Right kidney (tissue), 1 donor: ENCODE measurements around the gene FBLN1.
"Not testable (repeated sequence)": the region's sequence is repeated elsewhere in the genome, so short reads cannot be mapped to it uniquely, and the experiment has no call there.

ENCODE experiments used
- DNase-seq: peaks from one replicate; pipeline ENCODE4 v3.0.0-alpha.2; 2016

The FBLN1 gene

DNA sequence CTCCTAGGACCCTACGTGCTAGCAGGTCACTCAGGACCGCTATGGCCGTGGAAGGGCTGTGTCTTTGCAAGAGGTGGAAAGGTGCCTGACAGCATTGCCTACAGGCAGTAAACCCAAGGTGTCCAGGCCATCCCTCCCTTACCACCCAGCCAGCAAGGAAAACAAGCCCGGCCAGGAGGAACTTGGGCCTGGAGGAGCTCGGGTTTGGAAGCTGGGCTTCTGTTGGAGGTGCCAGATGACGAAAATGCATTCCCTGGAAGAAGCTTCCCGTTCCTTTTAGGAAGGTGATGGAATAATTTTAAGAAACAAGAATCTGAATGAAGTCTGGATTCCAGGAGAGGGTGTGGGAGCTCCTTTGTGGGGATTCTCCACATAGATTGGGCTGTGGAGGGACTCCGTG lies 23.6 kb downstream of the FBLN1 start:
- DNase-seq: no peak

DNA sequence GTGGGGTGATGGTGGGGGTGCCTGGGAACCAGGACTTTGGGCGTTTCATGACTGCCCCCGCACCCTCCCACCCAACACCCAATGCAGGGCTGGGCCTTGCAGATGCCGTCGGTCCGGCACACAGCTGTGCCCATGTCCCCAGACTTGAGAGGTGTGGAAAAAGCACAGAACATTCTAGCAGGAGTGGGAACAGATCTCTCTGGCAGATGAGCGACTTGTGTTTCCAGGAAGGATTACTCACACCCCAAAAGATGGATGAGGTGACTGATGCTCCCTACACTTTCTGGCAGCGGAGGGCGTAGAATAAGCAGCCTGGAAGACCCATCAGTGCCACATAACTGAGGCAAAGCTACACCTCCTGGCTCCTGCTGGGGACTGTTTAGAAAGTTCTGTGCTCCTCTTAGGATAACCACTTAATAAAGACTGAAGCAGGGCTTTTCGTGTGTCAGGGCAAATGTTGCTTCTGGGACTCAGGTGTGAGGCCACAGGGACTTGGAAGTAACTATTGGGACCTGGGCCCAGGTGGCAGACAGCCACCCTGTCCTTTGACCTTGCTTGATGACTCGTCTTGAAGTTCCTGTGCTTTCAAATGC lies 24.2 kb downstream of the FBLN1 start:
- no peak for DNase-seq

DNA sequence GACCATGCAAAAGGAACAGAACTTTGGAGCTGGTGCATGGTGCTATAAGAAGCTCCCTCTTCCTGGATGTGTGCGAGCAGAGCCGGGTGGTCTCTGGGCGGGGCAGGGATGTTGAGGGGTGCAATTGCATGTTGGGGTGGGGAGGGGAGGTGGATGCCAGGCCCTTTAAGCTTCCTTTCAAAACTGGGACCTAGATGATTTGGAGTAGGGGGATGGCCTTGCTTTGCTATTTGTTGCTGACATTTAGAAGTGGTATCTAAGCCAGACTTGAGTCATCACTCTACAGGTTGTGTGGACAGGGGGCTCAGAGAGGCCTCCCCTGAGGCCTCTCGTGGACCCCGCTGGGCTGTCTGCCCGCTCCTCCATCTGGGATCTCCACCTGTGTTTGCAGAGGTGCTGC lies 24.8 kb downstream of the FBLN1 start:
- no peak for DNase-seq

DNA sequence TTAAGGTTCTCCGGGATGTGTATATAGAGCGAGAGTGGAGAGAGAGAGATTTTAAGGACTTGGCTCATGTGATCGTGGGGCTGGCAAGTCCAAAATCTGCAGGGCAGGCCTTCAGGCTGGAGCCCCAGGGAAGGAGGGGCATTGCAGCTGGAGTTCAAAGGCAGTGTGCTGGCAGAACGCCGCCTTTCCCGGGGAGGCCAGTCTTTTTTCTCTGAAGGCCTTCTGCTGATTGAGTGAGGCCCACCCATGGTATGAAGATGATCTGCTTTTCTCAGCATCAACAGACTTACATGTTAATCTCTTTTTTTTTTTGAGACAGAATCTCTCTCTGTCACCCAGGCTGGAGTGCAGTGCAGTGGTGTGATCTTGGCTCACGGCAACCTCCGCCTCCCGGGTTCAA lies 25.4 kb downstream of the FBLN1 start:
- DNase-seq: no peak

DNA sequence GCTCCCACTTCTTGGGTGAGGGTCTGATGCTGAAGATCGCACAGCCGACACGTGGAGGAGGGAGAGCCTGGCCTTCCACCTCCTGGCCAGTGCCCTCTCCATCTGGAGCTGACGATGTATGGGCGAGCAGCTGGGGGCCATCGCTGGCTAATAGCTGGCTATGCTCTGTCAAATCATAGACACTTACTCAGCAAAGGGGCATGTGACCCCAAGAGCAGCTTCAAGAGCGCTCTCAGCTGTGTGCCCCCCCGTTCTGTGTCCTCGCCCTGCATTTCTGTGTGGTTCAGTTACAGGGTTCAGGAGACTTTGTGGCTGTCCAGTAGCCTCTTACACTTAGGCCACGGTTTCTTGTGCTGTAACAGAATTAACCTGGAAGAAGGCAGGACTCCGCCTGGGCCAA lies 26.4 kb downstream of the FBLN1 start:
- no peak for DNase-seq

DNA sequence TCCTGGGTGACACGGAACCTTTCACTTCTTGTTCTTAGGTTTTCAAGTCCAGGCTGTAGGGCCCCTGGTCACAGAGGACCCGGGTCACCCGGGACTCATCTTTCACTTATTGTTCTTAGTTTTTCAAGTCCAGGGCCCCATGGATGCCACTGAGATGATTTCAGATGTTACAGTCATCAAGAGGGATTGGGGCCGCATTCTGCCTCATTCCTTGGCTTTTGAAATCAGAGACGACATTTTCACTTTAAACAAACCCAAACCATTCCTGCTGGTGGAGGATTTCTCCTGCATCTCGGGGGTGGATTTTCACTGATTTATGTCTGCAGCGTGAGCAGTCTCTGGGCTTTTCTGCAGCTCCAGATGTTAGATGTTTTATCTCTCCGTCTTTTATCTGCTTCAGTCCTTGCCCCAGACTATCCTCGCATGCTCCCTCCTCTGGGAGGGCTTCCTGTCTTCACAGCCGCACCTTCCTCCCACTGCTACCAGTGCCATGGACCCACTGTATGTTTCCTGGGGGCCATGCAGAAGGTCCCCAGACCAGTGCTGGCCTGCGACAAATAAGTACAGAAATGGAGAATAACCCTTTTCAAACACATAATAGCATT lies 27.4 kb downstream of the FBLN1 start:
- DNase-seq: no peak

DNA sequence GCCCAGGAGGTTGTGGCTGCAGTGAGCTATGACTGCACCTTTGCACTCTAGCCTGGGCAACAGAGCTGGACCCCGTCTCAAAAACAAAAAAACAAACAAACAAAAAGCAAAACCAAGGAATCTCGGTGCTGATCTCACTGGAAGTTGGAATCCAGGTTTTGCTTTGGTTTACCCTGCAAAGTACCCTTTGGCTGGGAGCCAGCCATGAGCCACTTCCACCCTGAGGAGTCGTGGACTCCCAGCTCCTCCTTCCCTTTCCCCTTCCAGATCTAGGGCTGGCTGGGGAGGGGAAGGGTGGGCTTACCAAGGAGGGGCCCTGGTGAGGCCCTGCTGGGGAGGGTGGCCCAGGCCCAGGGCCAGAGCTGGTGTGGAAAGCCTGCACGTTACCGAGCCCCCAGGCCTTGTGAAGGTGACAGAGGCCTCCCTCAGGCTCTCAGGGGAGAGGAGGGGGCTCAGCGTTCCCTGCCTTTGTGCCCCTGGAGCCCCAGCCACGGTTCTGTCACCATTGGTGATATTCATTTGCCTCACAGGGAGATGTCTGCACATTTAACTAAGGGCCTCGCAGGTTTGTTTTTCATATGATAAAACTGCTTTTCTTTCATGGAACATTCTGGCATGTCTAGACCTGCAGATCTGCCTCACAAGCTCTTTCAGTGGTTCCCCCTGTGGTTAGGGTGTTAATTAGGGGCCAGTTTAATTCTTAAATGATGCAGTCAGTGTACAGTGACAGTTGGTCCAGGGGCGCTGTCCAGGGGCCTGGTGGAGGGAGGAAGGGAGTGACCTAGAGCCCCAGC lies 29.0 kb downstream of the FBLN1 start:
- DNase-seq: no peak

DNA sequence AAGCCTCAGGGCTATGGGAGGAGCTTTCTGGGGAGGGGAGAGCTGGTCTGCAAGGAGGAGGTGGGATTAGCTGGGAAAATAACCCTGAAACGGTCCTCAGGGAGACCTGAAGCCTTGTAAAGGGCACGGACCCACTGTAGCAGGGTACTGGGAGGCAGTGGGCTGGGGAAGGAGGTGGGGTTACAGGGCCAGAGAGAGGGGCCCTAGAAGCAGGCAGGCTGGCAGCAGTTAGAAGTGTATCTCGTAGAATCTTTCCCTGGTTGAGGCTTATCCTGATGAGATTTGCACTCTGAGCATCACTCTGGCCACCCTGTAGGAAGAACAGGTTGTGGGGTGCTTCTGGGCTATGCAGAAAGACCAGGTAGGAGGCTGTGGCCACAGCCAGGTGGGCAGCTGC lies 29.6 kb downstream of the FBLN1 start:
- no peak for DNase-seq

DNA sequence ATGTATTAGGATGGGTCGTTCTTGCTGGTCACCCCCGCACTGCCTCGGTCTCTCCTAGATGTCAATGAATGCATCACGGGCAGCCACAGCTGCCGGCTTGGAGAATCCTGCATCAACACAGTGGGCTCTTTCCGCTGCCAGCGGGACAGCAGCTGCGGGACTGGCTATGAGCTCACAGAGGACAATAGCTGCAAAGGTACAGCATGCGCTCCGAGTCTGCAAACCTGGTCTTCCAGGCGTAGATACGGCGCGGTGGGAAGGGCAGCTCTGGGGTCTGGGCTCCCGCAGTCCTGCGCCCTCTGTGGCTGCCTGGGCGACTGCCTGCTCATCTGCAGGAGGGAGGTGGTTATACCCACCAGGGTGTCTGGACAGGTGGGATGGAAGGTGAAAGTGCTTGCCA lies 31.0 kb downstream of the FBLN1 start:
- DNase-seq: no peak

DNA sequence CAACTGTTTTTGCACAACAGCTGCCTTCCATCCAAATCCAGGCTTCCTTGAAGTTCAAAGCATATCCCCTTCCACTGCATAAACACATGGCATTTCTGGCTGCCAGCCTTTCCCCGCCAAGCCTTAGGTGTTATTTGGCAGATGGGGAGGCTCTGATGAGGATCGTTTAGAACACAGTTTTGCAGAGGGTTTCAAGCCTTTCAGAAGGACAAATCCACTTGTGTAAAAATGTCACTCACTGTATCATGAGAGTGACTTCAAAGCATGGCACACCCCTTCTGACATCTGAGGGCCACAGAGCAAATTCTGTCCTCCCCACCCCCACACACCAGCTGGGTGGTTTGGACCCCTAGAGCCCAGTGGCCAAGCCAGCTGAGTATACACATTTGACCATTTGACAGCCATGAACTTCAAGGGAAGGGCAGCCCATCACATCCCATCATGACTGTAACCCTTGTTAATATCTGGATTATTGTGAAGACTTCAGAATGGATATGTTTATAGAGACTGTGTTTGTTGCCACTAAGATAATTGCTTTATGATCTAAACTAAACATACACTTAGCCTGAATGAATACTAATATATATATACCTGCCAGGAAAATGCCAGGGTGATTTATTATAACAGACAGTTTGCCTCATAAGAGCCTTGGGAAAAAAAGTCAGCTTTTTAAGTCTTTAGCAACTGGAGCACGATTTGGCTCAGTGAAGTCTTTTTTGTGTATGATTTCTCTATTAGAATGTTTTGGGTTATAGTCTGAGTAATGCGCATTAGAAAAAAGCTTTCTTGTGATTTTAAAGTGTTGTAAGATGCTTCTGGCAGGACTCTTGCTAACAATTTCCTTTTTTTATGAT lies 31.9 kb downstream of the FBLN1 start:
- peak; percentile 51 for DNase-seq

DNA sequence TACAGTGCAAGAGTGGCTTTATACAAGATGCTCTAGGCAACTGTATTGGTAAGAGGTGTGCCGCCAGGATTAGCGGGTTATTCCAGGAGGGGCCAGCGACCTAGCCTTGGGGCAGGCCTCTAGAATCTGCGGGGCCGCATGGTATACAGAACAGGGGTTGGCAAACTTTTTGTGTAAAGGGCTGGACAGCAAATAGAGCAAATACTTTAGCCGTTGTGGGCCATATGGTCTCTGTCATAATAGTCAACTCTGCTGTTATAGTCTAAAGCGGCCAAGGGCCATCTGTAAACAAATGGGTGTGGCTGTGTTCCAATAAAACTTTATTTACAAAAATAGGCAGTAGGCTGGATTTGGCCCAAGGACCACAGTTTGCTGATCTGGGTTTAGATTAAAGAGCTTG lies 32.6 kb downstream of the FBLN1 start:
- no peak for DNase-seq

DNA sequence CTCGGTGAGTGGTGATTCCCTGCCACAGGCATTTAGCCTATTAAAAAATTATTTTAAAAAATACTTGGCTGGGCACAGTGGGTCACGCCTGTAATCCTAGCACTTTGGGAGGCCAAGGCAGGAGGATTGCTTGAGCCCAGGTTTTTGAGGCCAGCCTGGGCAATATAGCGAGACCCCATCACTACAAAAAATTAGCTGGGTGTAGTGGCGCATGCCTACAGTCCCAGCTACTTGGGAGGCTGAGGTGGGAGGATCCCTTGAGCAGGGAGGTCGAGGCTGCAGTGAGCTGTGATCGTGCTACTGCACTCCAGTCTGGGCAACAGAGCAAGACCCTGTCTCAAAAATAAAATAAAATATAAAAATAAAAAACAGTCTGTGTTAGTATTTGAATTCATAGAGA lies 33.2 kb downstream of the FBLN1 start:
- not testable (repeated sequence) for DNase-seq

DNA sequence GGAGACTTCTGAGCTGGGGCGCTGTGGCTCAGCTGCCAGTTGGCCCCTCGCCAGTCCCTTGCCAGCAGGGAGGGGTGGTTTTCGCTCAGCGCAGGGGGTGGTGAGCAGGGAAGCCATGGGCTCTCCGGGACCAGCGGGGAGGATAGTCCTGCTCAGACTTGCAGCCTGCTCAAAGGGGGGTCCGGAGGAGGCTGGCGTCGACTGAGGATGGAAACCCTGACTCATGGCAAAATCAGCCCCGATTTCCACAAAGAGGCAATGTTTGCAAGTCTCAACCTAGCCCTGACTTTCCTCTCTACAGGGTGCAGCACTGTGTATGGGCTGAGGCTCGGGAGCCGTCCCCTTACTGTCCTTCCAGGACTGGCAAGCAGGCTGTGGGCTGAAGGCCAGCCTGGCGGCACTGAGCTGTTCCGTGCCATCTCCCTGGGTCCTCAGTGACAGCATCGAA lies 35.1 kb downstream of the FBLN1 start:
- no peak for DNase-seq

DNA sequence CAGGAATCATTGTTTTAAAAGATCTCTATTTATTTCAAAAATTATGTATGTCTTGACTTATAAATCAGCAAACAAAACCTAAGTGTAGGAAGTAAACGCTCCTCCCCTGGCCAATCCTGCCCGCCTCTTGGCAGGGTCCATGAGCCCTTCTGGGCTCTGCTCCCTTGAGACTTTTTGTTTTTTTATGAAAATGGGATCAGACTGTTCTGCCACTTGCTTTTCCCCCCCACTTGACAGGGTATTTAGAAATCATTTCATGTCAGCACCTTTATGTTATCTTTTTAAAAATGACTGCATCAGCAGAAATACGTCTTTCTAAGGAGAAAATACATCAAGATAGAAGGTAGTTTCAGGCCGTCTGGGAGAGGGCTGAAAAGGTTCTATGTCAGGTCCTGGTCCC lies 35.6 kb downstream of the FBLN1 start:
- no peak for DNase-seq

DNA sequence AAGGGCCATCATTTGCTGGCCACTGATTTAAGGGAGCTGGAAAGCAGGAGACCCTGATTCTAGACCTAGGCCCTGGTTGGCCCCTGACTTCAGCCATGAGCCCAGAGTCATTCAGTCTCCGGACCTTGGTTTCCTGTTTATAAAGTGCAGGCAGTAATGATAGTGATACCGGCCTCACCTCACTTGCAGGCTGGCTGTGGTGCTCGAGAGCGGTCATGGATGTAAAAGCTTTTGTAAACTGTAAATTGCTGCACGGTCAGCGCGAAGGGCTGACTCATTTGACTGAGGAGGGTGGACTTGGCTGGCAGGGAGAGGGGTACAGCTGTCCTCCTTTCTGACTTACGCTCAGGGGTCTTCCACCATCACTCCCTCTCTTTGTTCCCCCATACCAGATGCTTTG lies 37.4 kb downstream of the FBLN1 start:
- DNase-seq: no peak

DNA sequence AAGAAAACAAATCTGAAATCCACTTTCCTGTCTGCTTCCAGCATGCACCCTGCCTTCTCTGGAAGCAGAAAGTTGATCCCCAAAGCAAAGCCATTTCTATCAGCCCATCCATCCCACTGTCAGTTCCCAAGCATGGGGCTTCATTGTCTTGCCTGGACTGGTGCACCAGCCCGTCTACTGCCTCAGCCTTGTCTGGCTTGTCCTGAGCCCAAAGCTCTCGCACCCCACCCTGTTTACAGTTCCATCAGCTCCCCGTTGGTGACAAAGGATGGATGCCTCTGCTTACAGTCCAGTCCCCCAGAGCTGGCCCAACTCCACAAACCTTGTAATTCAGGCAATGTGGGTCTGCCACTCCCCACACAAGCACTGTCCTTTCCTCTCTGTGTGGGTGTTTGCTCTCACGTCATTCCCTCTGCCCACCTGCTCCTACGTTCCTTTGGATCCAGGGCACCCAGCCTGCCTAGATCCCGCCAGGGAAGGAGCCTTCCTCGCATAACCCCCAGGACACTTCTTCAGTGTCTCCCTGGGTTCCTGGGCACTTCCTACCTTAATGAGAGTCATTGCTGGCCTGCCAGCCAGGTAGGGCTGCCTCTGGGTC lies 38.8 kb downstream of the FBLN1 start:
- DNase-seq: no peak

DNA sequence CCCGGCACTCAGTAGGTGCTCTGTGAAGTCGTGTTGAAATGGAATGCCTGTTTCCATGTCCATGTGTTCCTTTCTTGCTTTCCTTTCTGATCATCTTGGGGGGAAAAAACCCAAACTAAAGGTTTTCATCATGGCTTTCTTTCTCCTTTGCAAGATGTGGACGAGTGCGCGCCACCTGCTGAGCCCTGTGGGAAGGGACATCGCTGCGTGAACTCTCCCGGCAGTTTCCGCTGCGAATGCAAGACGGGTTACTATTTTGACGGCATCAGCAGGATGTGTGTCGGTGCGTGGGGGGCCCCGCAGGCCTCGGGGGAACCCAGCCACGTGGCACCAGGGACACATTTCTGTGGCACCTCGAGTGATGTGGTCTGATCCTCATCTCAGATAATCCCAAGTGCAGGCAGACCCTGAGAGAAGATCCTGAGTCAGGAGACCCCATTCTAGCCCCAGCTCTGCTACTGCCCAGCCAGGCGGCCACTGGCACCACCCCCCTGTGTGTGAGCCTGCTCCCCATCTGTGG lies 39.4 kb downstream of the FBLN1 start:
- no peak for DNase-seq

DNA sequence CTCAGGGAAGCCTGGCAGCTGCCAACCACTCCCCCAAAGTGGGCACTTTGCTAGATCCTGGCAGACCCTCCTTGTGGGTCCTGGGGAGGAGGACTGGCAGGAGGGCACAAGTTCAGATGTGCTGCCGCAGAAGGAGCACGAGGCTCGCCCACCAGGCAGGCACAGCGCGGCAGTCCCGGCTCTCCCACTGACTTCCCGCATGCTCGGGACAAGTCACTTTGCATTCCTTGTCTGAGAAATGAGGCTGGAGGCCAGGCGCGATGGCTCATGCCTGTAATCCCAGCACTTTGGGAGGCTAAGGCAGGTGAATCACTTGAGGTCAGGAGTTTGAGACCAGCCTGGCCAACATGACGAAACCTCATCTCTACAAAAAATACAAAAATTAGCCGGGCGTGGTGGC lies 40.1 kb downstream of the FBLN1 start:
- not testable (repeated sequence) for DNase-seq

DNA sequence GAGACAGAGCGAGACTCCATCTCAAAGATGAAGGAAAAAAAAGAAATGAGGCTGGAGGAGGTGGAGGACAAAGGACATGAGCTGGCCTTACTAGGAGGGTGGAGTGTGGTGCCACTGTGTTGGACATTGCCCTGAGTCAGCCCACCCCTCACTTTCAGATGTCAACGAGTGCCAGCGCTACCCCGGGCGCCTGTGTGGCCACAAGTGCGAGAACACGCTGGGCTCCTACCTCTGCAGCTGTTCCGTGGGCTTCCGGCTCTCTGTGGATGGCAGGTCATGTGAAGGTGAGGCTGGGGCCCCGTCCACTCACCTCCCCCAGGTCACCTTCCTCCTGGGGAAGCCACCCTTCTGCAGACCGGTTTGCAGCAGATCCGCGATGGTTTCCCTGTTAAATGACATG lies 40.6 kb downstream of the FBLN1 start:
- no peak for DNase-seq

DNA sequence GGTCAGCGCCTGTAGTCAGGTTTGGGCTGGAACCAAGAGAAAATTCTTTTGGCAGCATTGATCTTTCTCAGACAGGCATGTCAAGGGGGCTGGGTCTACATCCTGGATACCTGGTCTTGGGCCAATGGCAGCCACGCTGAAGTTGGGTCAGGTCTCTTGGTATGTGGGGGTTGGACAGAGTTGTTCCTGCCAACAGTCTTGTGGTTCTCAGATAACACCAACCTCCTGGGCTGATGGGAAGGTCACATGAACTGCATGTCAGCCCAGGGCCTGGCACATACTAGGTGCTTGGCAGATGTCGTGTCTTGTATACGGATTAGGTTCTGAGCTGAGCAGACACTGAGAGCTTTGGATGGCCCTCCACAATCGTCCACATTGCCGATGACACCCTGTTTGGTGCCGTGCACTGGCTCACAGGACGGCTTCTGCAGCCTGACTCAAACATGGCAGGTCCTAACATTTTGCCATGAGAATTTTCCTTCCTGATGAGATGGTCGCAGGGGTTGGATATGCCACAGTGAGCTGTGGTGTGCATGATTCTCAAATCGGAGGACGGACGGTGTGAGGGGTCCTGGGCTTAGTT lies 42.0 kb downstream of the FBLN1 start:
- no peak for DNase-seq

DNA sequence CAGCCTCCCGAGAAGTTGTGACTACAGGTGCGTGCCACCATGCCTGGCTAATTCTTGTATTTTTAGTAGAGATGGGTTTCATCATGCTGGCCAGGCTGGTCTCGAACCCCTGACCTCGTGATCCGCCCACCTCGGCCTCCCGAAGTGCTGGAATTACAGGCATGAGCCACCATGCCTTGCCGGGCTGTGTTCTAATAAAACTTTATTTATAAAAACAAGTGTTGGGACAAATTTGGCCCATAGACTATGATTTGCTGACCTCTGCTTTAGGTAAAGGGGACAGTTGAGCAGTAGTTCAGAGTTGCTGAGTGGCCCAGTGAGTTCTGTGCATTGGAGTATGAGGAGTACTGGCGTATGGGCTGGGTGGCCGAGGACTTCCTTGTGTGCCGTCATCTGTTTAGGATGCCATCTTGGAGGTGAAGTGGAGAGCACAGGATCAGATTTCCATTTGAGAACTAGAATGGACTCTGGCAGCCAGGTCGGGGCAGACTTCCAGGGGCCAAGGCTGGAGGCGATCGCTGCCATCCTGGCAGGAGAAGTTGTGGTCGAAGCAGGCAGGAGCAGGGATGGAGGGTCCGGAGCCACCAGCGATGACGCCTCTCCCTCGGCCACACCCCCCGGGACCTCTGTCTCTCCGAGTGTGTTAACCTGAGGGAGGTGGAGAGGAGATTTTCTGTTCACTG lies 43.8 kb downstream of the FBLN1 start:
- no peak for DNase-seq
